PC-9 (cell line): ENCODE results near the gene SYNM. TPM values are rescaled to one million over a fixed set of nuclear protein-coding genes. Genes with fewer than 3 reads are reported as not detected.

Source experiments
- BruUV-seq: library from RNA; stranded (reverse); fragments of 400-500 nt; replicated peaks from 2 replicates; lab custom pipeline; 2021; lab: Mats Ljungman, UMichigan
- CTCF ChIA-PET: fragments of 300-600 bp; sonication (Branson Sonifier 250); formaldehyde crosslinking; loops from one replicate; lab custom pipeline; 2022; ENCODE audit warnings: antibody characterized with exemption; lab: Charles Lee
- POLR2A ChIA-PET: fragments of 300-600 bp; sonication (Branson Sonifier 250); formaldehyde crosslinking; loops from one replicate; lab custom pipeline; 2022; ENCODE audit warnings: antibody characterized with exemption; ENCODE audit not compliant: unreplicated experiment; lab: Charles Lee
- DNase-seq, 2 experiments: peaks; one replicate each; pipeline versions ENCODE4 v3.0.0 to v3.0.0-alpha.2; 2015 to 2022; ENCODE audit warnings: mixed read lengths in 1 of 2
- H2AFZ ChIP-seq: fragments of 200-600 bp; sonication (generic); 2 replicates; pipeline ENCODE4 v1.8.1; 2017; ENCODE audit warnings: antibody characterized with exemption
- H3F3A ChIP-seq: fragments of 200-600 bp; sonication (generic); 2 replicates; pipeline ENCODE4 v1.8.1; 2017; ENCODE audit warnings: antibody characterized with exemption, mild to moderate bottlenecking, low read depth; ENCODE audit not compliant: insufficient read depth
- H3K27ac ChIP-seq: fragments of 200-600 bp; sonication (generic); 2 replicates; pipeline ENCODE4 v1.6.1; 2016; ENCODE audit warnings: mixed run types
- H3K27me3 ChIP-seq: fragments of 200-600 bp; sonication (generic); 2 replicates; pipeline ENCODE4 v1.6.1; 2016; ENCODE audit warnings: low read depth, mixed run types; ENCODE audit not compliant: insufficient read depth
- H3K36me3 ChIP-seq: fragments of 200-600 bp; sonication (generic); 2 replicates; pipeline ENCODE4 v1.6.1; 2016; ENCODE audit warnings: low read depth, mixed run types
- H3K4me1 ChIP-seq: fragments of 200-600 bp; sonication (generic); replicated peaks from 2 replicates; pipeline ENCODE4 v1.6.1; 2016; ENCODE audit warnings: mixed run types; ENCODE audit not compliant: insufficient read depth
- H3K4me2 ChIP-seq: fragments of 200-600 bp; sonication (generic); 2 replicates; pipeline ENCODE4 v1.6.1; 2017; ENCODE audit warnings: mixed run types
- H3K4me3 ChIP-seq: fragments of 200-600 bp; sonication (generic); 2 replicates; pipeline ENCODE4 v1.6.1; 2016; ENCODE audit warnings: mixed run types
- H3K79me2 ChIP-seq: fragments of 200-600 bp; sonication (generic); 2 replicates; pipeline ENCODE4 v1.6.1; 2017; ENCODE audit warnings: low read depth, mixed run types
- H3K9me2 ChIP-seq: fragments of 200-600 bp; sonication (generic); 2 replicates; pipeline ENCODE4 v1.8.1; 2017; ENCODE audit warnings: mild to moderate bottlenecking; ENCODE audit not compliant: insufficient read depth
- H3K9me3 ChIP-seq: fragments of 200-600 bp; sonication (generic); 2 replicates; pipeline ENCODE4 v1.8.1; 2016; ENCODE audit warnings: low read depth; ENCODE audit not compliant: insufficient read depth
- H4K20me1 ChIP-seq: fragments of 200-600 bp; sonication (generic); 2 replicates; pipeline ENCODE4 v1.8.1; 2017; ENCODE audit not compliant: insufficient read depth
- EZH2 ChIP-seq: fragments of 200-600 bp; sonication (generic); IDR thresholded peaks from 2 replicates; pipeline ENCODE4 v1.8.0; 2017; ENCODE audit warnings: antibody characterized with exemption, low read depth
- intact Hi-C: fragments of 100-400 bp; cut with micrococcal nuclease; formaldehyde crosslinking; loops from one replicate; pipeline ENCODE4 v1.10.0; 2022; ENCODE audit not compliant: unreplicated experiment
- total RNA-seq: library from RNA; stranded (reverse); gene quantifications from 2 replicates; pipeline ENCODE4 v1.2.3, GENCODE V29; 2021
- TF ChIP-seq, protein P1 (sequence below): fragments of 200-600 bp; sonication (generic); conservative IDR thresholded peaks from 2 replicates; pipeline ENCODE4 v1.6.1; 2017; ENCODE audit warnings: mixed run types, antibody characterized with exemption, mild to moderate bottlenecking, moderate library complexity

SYNM gene
- total RNA-seq, 1 experiment from 2014 or later, result 2.4 TPM

DNA sequence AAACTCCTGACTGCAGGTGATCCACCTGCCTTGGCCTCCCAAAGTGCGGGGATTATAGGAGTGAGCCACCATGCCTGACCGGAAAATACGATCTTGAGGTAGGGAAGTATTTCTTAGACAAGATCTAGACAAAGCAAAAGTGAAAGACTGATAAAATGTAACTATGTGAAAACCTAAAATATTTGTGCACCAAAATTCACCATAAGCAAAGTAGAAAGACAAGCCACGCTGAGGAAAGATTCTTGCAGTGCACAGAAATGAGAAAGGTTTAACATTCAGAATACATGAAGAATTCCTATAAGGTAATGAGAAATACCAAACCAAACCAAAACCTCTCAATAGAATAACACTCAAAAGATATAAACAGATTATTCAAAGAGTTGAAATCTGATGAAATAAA is 35.7 kb downstream of the SYNM start:
- Histone ChIP-seq H3K27ac (no peak overlapping the region), H3K9me3 (no peaks in the 10 kb centered on the region)
- CTCF ChIA-PET, result no interaction called here

DNA sequence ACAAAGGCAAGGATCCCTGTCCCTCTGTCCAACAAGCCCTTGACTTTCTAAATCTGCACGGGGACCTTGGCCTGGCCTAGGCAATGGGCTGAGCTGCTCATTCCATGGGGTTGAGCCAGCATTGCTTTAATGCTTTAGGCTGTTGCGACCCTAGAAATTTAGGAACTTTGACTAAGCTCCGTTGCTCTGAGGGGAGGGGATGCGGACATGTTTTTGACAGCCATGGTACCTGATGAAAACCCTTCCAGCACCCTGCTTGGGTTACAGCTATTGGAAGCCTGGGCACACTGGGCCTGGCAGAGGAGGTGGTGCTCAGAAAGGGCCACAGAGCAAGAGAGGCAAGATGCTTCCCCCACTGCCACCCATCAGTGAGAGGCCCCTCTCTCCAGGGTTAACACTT is 37.1 kb downstream of the SYNM start:
- Histone ChIP-seq H3F3A (no peaks in the 10 kb centered on the region), H3K36me3 (no peaks in the 10 kb centered on the region), H3K27ac (no peak overlapping the region), H3K9me2 (no peaks in the 10 kb centered on the region), H3K4me3 (no peak overlapping the region), H2AFZ (no peak overlapping the region), H3K27me3 (no peaks in the 10 kb centered on the region), H3K79me2 (no peaks in the 10 kb centered on the region), H3K9me3 (no peaks in the 10 kb centered on the region), H3K4me1 (no peaks in the 10 kb centered on the region), H4K20me1 (no peaks in the 10 kb centered on the region), H3K4me2 (no peak overlapping the region)
- ChIA-PET CTCF (no interaction called here), POLR2A (no interaction called here)
- DNase-seq, result no peak
- TF ChIP-seq, protein P1, sequence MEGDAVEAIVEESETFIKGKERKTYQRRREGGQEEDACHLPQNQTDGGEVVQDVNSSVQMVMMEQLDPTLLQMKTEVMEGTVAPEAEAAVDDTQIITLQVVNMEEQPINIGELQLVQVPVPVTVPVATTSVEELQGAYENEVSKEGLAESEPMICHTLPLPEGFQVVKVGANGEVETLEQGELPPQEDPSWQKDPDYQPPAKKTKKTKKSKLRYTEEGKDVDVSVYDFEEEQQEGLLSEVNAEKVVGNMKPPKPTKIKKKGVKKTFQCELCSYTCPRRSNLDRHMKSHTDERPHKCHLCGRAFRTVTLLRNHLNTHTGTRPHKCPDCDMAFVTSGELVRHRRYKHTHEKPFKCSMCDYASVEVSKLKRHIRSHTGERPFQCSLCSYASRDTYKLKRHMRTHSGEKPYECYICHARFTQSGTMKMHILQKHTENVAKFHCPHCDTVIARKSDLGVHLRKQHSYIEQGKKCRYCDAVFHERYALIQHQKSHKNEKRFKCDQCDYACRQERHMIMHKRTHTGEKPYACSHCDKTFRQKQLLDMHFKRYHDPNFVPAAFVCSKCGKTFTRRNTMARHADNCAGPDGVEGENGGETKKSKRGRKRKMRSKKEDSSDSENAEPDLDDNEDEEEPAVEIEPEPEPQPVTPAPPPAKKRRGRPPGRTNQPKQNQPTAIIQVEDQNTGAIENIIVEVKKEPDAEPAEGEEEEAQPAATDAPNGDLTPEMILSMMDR, result no peak
- no peak for TF ChIP-seq EZH2
- no TSS peak for BruUV-seq
- intact Hi-C loops, result no loop called here

More for the DNA sequence above, 35.7 kb downstream of the SYNM start:
- Histone ChIP-seq H3F3A (no peaks in the 10 kb centered on the region), H3K27me3 (no peaks in the 10 kb centered on the region), H3K4me1 (no peaks in the 10 kb centered on the region; the same call in 1 of the 2 replicates), H2AFZ (no peak overlapping the region), H3K79me2 (no peaks in the 10 kb centered on the region), H3K9me2 (no peaks in the 10 kb centered on the region), H4K20me1 (no peaks in the 10 kb centered on the region), H3K36me3 (no peaks in the 10 kb centered on the region), H3K4me3 (no peak overlapping the region), H3K4me2 (no peak overlapping the region)
- POLR2A ChIA-PET, result no interaction called here
- no peak for TF ChIP-seq EZH2
- TF ChIP-seq, protein P1, result no peak
- BruUV-seq, result no TSS peak
- no peak for DNase-seq
- intact Hi-C loops, result no loop called here

DNA sequence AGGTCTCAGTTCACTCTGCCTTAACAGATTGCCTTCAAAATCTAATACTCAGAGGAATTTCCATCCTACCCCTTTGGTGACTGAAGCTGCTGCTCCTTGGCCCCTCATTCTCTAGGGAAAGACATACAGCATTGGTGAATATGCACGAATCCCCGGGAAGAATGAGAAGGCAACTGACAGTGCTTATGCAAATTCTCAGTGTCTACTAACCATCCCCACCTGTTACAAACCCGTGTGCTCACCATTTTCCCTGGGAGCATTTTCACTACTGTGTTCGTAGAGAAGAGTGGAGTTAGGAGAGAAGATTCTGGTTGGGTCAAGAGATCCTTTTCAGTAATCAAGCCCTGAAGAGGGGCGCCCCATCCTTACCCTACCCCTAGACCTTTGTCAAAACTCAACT is 37.7 kb downstream of the SYNM start:
- ChIA-PET POLR2A (no interaction called here), CTCF (interaction anchor here (0.6 kb wide), 1 partner anchor 80 kb away, joined by 3 read pairs; no protein-coding TSS in a partner anchor)
- H3K27me3 ChIP-seq, result no peaks in the 10 kb centered on the region
- no peaks in the 10 kb centered on the region for H3K9me2 ChIP-seq
- no peak overlapping the region for H3K4me3 ChIP-seq
- no peaks in the 10 kb centered on the region for H3K9me3 ChIP-seq
- no peak overlapping the region for H3K4me2 ChIP-seq
- H3K79me2 ChIP-seq, result no peaks in the 10 kb centered on the region
- no peaks in the 10 kb centered on the region for H3K4me1 ChIP-seq
- no peaks in the 10 kb centered on the region for H3K36me3 ChIP-seq
- no TSS peak for BruUV-seq
- no peak overlapping the region for H2AFZ ChIP-seq
- H3K27ac ChIP-seq, result no peak overlapping the region
- no peaks in the 10 kb centered on the region for H3F3A ChIP-seq
- DNase-seq, result no peak
- no peaks in the 10 kb centered on the region for H4K20me1 ChIP-seq
- intact Hi-C loops, result no loop called here
- no peak for TF ChIP-seq EZH2
- TF ChIP-seq, protein P1, result no peak
